Aorta (tissue), 5 donors: ENCODE measurements around the gene LMO7. TPM values are rescaled to one million over a fixed set of nuclear protein-coding genes. Genes with fewer than 3 reads are reported as not detected.

Source experiments
- ATAC-seq: fragments of 200-7000 bp; cut with Tn5 transposase; one replicate; pipeline ENCODE4 v1.9.1; 2022; ENCODE audit warnings: moderate library complexity; ENCODE audit not compliant: low FRiP score
- DNase-seq, 2 donors: peaks; one replicate each; pipeline ENCODE4 v3.0.0-alpha.2; 2020
- H3K27ac ChIP-seq, 2 donors: one replicate each; pipeline ENCODE4 v1.5.1; 2013; ENCODE audit warnings: low read length in 2 of 2, mild to moderate bottlenecking in 2 of 2, moderate library complexity in 2 of 2, control low read depth in 1 of 2, inconsistent platforms in 1 of 2, low read depth in 1 of 2
- H3K27me3 ChIP-seq, 2 donors: one replicate each; pipeline ENCODE4 v1.6.1; 2013; ENCODE audit warnings: control low read depth in 1 of 2, low read length in 1 of 2, mild to moderate bottlenecking in 1 of 2, moderate library complexity in 1 of 2; ENCODE audit not compliant: insufficient read depth in 2 of 2, control insufficient read depth in 1 of 2
- H3K36me3 ChIP-seq, 2 donors: one replicate each; pipeline ENCODE4 v1.6.1; 2013; ENCODE audit warnings: control low read depth in 1 of 2, low read length in 1 of 2, mild to moderate bottlenecking in 1 of 2; ENCODE audit not compliant: insufficient read depth in 2 of 2, control insufficient read depth in 1 of 2
- H3K4me1 ChIP-seq, 2 donors: one replicate each; pipeline ENCODE4 v1.6.1; 2013; ENCODE audit warnings: low read length in 2 of 2, control low read depth in 1 of 2, mild to moderate bottlenecking in 1 of 2, moderate library complexity in 1 of 2; ENCODE audit not compliant: insufficient read depth in 2 of 2, control insufficient read depth in 1 of 2
- H3K4me3 ChIP-seq, 2 donors: one replicate each; pipeline ENCODE4 v1.5.1; 2013; ENCODE audit warnings: low read length in 2 of 2, control low read depth in 1 of 2, mild to moderate bottlenecking in 1 of 2
- H3K9me3 ChIP-seq: one replicate; pipeline ENCODE4 v1.6.1; 2013; ENCODE audit warnings: mild to moderate bottlenecking, low read length; ENCODE audit not compliant: control insufficient read depth
- WGBS, 2 donors: extraction: QIAGEN DNeasy Blood & Tissue Kit; methylation state at CpG; one replicate each; pipeline ENCODE4 v1.1.7; 2013; 5-methylcytosine and 5-hydroxymethylcytosine counted together
- intact Hi-C, 2 donors: fragments of 100-400 bp; cut with DNase I; formaldehyde crosslinking; loops; one replicate each; pipeline versions ENCODE4 v1.14.2 to v1.15.0; 2022
- polyA plus RNA-seq, 2 donors: library from polyadenylated mRNA; stranded (reverse); fragments of 200-250 nt; gene quantifications; one replicate each; pipeline ENCODE4 v1.2.3, GENCODE V29; 2013
- total RNA-seq, 2 donors: library from RNA; stranded (reverse); fragmentation: NEBNext Ultra II Directional; extraction: Animal tissue kit (Norgen Biotek cat#: 25700); gene quantifications; one replicate each; pipeline ENCODE4 v1.2.1, GENCODE V29; 2021
- donor health status: healthy with polysubstance abuse.
- donor health status: Bipolar disorder and iron deficiency.
- donor health status: DM: no; HTN: no; CAD: no.
- donor health status: DM: no; HTN: no; CAD: no.
- donor health status: DM: yes; HTN: yes; CAD: no.

LMO7 gene
- total and polyA plus RNA-seq, 4 donors, result 31.7 to 76.8 (median 55.9) TPM

DNA sequence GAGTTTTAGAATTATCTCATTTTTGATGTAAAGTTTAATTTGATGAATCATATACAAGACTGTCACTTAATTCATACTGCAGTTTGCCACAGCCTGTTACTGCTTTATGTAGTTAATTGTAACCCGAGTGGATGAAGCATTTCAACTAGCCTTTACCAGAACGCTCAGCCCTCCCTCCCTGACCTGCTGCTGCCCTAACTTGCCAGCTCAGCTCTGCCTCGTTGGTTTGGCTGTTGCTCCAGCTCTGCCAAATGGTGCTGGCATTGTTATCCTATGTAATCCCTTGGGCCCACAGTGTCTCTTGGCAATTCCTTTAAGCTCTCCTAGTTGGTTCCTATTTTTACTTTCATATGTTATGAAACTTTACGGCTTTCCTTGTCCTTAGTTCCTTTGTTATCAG is 113.3 kb downstream of the LMO7 start:
- peak overlapping the region in 1 of 2 donors; percentile 14 for H3K27ac ChIP-seq
- DNase-seq, result peak; percentile 80 to 82
- ATAC-seq, result peak; percentile 81

DNA sequence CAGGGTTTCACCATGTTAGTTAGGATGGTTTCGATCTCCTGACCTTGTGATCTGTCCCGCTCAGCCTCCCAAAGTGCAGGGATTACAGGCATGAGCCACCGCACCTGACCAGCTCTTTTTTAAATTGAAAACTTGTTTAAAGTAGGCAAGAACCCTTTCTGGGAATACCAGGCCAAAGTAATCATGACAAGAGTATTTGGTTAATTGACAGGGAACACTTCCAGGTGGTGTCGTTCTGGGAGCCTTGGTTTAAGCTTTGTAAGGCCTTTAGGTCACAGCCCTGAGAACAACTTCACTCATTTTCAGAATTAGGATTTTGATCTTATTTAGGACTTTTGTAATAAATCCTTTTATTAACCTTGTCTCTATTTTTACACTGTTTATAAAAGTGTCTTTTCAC is 115.2 kb downstream of the LMO7 start:
- intact Hi-C loops, result no loop called here
- 49 to 57% methylated on average over 4 of the region's 4 CpGs for WGBS, 2 donors
- no peaks in the 10 kb centered on the region for H3K4me1 ChIP-seq
- no peak overlapping the region for H3K27ac ChIP-seq
- no peak overlapping the region for H3K4me3 ChIP-seq
- no peaks in the 10 kb centered on the region for H3K27me3 ChIP-seq
- H3K9me3 ChIP-seq, result no peaks in the 10 kb centered on the region
- no peak for ATAC-seq
- no peak for DNase-seq
- H3K36me3 ChIP-seq, result no peaks in the 10 kb centered on the region

More for the DNA sequence above, 113.3 kb downstream of the LMO7 start:
- Histone ChIP-seq H3K4me1 (peaks cover 0 to 2% of the 10 kb centered on the region in 2 donors), H3K27me3 (no peaks in the 10 kb centered on the region), H3K4me3 (no peak overlapping the region), H3K9me3 (no peaks in the 10 kb centered on the region), H3K36me3 (no peaks in the 10 kb centered on the region)
- intact Hi-C loops, result loop anchor here (5.0 kb wide), 1 partner anchor 47 kb away; no protein-coding TSS in a partner anchor
- WGBS, 2 donors, result 4 to 6% methylated on average over 4 of the region's 4 CpGs

DNA sequence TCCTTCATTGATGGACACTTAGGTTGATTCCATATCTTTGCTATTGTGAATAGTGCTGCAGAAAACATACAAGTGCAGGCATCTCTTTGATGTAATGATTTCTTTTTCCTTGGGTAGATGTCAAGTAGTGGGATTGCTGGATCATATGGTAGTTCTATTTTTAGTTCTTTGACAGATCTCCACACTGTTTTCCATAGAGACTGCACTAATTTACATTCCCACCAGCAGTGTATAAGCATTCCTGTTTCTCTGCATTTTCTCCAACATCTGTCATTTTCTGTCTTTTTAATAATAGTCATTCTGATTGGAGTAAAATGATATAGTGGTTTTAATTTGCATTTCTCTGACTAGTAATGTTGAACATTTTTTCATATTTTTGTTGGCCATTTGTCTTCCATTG is 116.7 kb downstream of the LMO7 start:
- H3K4me1 ChIP-seq, result no peaks in the 10 kb centered on the region
- ATAC-seq (no peak), DNase-seq (no peak)
- H3K36me3 ChIP-seq, result no peaks in the 10 kb centered on the region
- no peaks in the 10 kb centered on the region for H3K27me3 ChIP-seq
- no peak overlapping the region for H3K27ac ChIP-seq
- H3K9me3 ChIP-seq, result no peaks in the 10 kb centered on the region
- intact Hi-C loops, result no loop called here
- H3K4me3 ChIP-seq, result no peak overlapping the region

DNA sequence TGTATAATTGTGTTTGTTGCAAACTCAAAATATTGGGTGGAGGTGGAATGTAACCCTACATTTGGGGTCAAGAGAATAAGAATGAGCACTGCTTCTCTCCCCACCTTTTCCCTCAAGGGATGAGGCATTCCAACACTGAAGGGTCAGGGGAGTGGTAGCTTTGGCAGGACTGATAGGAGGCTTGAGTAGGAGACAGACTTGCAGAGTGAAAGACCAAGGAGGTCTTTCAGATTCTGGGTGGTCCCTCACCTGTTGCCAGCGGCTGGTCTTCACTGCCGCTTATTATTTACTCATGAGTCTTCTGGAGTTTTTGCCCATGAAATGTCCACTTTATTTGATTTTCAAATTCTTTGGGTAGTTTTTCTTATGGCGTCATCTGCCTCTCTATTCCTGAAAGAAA is 118.8 kb downstream of the LMO7 start:
- no peaks in the 10 kb centered on the region for H3K9me3 ChIP-seq
- H3K27ac ChIP-seq, result no peak overlapping the region
- no peaks in the 10 kb centered on the region for H3K27me3 ChIP-seq
- 98 to 99% methylated on average over 3 of the region's 3 CpGs for WGBS, 2 donors
- H3K4me3 ChIP-seq, result no peak overlapping the region
- no peaks in the 10 kb centered on the region for H3K36me3 ChIP-seq
- intact Hi-C loops, result no loop called here
- ATAC-seq (no peak), DNase-seq (no peak)
- H3K4me1 ChIP-seq, result peaks cover 0 to 2% of the 10 kb centered on the region in 2 donors

DNA sequence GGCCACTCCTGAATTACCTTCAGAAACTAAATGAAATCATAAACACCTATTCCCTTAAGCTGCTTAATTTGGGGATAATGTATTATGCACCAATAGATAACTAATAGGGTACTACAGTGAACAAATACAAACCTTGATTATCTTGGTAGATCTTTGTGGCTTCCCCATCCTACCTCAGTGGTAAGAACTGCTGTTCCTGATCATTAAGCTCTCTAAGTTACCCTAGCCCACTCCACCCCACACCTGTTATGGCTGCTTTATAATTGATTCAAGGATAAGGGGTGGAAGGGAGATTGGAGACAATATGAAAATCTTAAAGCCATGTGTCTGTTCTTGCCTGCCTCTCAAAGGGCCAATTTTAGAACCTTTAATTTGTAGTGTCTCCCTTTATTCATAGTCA is 121.2 kb downstream of the LMO7 start:
- intact Hi-C loops, result no loop called here
- H3K27ac ChIP-seq, result no peak overlapping the region
- no peak for ATAC-seq

DNA sequence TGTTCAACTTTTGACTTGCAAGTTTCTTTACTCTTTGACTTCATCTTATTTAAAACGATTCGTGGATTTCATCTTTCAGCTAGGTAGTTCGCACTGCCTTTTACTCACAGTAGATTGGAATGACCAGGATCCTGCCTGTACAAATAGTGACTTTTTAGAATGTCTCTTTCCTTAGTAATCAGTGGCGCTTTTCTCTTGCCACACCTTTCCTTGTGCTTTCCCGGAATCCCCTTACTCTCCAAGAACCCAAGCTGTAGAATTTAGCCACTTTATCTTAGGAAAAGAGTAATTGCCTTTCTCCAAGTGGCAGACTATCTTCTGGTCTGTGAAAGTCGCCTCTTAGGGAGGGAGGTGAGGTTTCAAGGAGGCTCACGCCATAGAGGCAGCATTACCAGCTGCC is 123.4 kb downstream of the LMO7 start:
- ATAC-seq, result no peak

More for the DNA sequence above, 121.2 kb downstream of the LMO7 start:
- Histone ChIP-seq H3K4me1 (peaks cover 0 to 8% of the 10 kb centered on the region in 2 donors), H3K9me3 (no peaks in the 10 kb centered on the region), H3K36me3 (no peaks in the 10 kb centered on the region), H3K4me3 (no peak overlapping the region), H3K27me3 (no peaks in the 10 kb centered on the region)
- no peak for DNase-seq

DNA sequence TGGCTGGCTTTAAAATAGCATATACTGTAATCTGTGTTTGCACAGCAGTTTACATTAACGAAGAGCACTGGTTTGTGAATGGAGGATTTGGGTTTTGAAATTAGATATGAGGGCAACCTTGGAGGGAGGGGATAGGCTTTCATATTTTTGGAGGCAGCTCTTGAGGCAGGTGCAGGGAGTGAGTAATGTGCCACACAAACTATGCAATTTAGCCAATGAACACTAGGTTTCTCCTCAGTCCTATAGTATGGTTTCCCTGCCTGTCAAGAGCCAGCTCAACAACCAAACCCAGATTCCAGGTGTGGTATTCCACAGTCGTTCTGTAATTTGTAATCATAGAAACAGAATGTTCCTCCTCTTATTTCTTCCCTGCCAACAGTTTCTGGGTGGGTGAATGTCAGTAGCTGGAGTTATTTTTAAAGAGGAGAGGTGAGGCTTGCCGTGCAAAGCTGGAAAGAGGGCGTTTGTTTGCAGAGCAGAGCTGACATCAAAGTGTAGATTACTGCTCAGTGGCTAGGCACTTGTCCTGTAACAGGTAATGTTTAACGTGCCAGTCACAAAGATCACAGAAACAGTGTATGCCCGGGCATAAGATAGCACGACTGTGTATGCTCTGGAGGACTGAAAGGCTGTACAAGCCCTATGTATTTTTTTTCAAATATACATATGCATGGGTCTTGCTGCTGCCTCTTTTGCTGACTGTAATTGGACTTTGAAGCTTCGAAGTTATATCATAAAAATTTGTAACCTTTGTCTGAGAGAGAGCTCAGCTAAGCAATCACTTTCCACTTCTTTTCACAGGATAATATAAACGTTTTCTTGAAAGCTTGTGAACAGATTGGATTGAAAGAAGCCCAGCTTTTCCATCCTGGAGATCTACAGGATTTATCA is 124.2 kb downstream of the LMO7 start:
- WGBS, 2 donors, result 7 to 11% methylated on average over 9 of the region's 9 CpGs
- ATAC-seq (peak; percentile 23), DNase-seq (no peak)
- H3K36me3 ChIP-seq, result no peaks in the 10 kb centered on the region
- H3K4me1 ChIP-seq, result peaks cover 2 to 8% of the 10 kb centered on the region in 2 donors
- no peaks in the 10 kb centered on the region for H3K9me3 ChIP-seq
- peak overlapping the region in 1 of 2 donors; percentile 71 for H3K27ac ChIP-seq
- H3K27me3 ChIP-seq, result no peaks in the 10 kb centered on the region
- peak overlapping the region; percentile 46 to 87 for H3K4me3 ChIP-seq
- intact Hi-C loops, result loop anchor here in 1 of 2 donors (5.0 kb wide), 1 partner anchor 42 kb away; no protein-coding TSS in a partner anchor

More for the DNA sequence above, 123.4 kb downstream of the LMO7 start:
- Histone ChIP-seq H3K9me3 (no peaks in the 10 kb centered on the region), H3K27ac (peak overlapping the region in 1 of 2 donors; percentile 37), H3K4me3 (no peak overlapping the region), H3K27me3 (no peaks in the 10 kb centered on the region), H3K4me1 (peaks cover 2 to 8% of the 10 kb centered on the region in 2 donors), H3K36me3 (no peaks in the 10 kb centered on the region)
- no peak for DNase-seq
- 92 to 96% methylated on average over 7 of the region's 7 CpGs for WGBS, 2 donors
- intact Hi-C loops, result no loop called here

DNA sequence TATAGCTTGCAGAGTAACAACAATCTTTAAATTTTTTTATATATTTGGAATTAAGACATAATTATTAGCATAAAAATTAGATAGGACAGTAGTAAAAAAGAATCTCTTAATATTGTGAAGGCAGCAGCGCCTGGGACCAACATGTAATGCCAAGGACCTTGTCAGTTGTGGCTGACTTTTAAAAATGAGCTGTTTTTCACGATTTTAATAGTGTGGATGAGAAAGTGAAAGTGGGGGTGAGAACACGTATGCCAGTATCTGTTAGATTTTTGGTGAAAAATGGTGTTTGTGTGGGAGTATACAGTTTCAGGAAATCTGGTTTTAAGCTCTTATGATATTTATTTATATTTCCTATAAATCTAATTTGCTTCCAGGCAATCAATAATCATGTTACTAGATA is 125.2 kb downstream of the LMO7 start:
- H3K27me3 ChIP-seq, result no peaks in the 10 kb centered on the region
- intact Hi-C loops, result loop anchor here in 1 of 2 donors (5.0 kb wide), 1 partner anchor 41 kb away; no protein-coding TSS in a partner anchor

More for the DNA sequence above, 125.2 kb downstream of the LMO7 start:
- WGBS, 2 donors, result 2% methylated on average over 3 of the region's 3 CpGs
- DNase-seq (no peak), ATAC-seq (no peak)
- Histone ChIP-seq H3K4me3 (peak overlapping the region; percentile 46 to 87), H3K27ac (peak overlapping the region in 1 of 2 donors; percentile 57), H3K36me3 (no peaks in the 10 kb centered on the region), H3K4me1 (peaks cover 2 to 11% of the 10 kb centered on the region in 2 donors), H3K9me3 (no peaks in the 10 kb centered on the region)
